HEK293T (cell line): ENCODE data around the gene ATP8A1.

Source experiments
- ARNT ChIP-seq: fragments of 450-650 bp; IDR thresholded peaks from 2 replicates; pipeline ENCODE4 v1.6.1; 2017; ENCODE audit warnings: mild to moderate bottlenecking
- BHLHE40 ChIP-seq: fragments of 450-650 bp; IDR thresholded peaks from 2 replicates; pipeline ENCODE4 v1.6.1; 2016; ENCODE audit warnings: mild to moderate bottlenecking, moderate library complexity, borderline replicate concordance
- ELF4 ChIP-seq: fragments of 450-650 bp; IDR thresholded peaks from 2 replicates; pipeline ENCODE4 v1.6.1; 2017; ENCODE audit warnings: antibody characterized with exemption
- FOXM1 ChIP-seq: fragments of 450-650 bp; IDR thresholded peaks from 2 replicates; pipeline ENCODE4 v1.6.1; 2017; ENCODE audit warnings: mild to moderate bottlenecking, borderline replicate concordance
- HDGF ChIP-seq: fragments of 450-650 bp; IDR thresholded peaks from 2 replicates; pipeline ENCODE4 v1.6.1; 2017; ENCODE audit warnings: antibody characterized with exemption, borderline replicate concordance
- L3MBTL2 ChIP-seq: fragments of 450-650 bp; conservative IDR thresholded peaks from 2 replicates; pipeline ENCODE4 v1.6.1; 2016; ENCODE audit warnings: mild to moderate bottlenecking
- SP1 ChIP-seq: fragments of 450-650 bp; IDR thresholded peaks from 2 replicates; pipeline ENCODE4 v1.6.1; 2017
- SUZ12 ChIP-seq: fragments of 450-650 bp; IDR thresholded peaks from 2 replicates; pipeline ENCODE4 v1.6.1; 2016; ENCODE audit warnings: mild to moderate bottlenecking

DNA sequence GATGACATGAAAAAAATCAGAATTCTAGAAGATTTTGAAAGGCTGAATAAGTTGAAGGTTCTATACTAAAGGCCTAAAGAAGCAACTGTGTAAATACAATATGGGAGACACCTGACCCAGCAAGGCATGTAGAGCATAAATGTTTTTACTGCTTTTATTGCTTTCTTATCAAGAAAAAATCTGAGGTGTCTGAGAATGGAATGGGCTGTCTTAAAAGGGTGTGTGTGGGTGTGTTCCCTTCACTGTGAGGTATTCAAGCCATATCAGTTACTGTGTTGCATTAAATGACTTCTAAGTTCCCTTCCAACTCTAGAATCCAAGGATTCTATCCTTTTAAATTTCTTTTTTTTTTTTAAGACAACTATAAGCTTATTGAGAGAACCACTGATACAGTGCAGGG is 15.7 kb downstream of the ATP8A1 start:
- TF ChIP-seq SP1 (no peak), FOXM1 (no peak), HDGF (no peak), ELF4 (no peak), L3MBTL2 (no peak), SUZ12 (no peak), ARNT (no peak), BHLHE40 (no peak)
